GM21526 (cell line): ENCODE data around the gene ZNF536.

Experiments
- ATAC-seq: cut with Tn5 transposase; IDR thresholded peaks from one replicate; pipeline ENCODE4 v1.9.1; 2021; ENCODE audit warnings: moderate library complexity; ENCODE audit not compliant: unreplicated experiment, low FRiP score

ZNF536 gene

GRCh38 chr19:30361721-30362120 lies 10.5 kb upstream of the ZNF536 start:
- ATAC-seq = no peak

GRCh38 chr19:30362156-30362754 lies 9.9 kb upstream of the ZNF536 start:
- ATAC-seq = no peak

- no peak for ATAC-seq
Observed at GRCh38 chr19:30363073-30363472, 9.1 kb upstream of the ZNF536 start.

GRCh38 chr19:30364866-30365800 lies 7.1 kb upstream of the ZNF536 start:
- ATAC-seq = no peak

GRCh38 chr19:30366282-30366681 lies 5.9 kb upstream of the ZNF536 start:
- ATAC-seq = no peak

GRCh38 chr19:30367006-30367405 lies 5.2 kb upstream of the ZNF536 start:
- no peak for ATAC-seq

GRCh38 chr19:30367421-30367820 lies 4.8 kb upstream of the ZNF536 start:
- no peak for ATAC-seq

- no peak for ATAC-seq
Observed at GRCh38 chr19:30369833-30370232, 2.4 kb upstream of the ZNF536 start.

GRCh38 chr19:30371161-30371836 lies 885 bp upstream of the ZNF536 start:
- no peak for ATAC-seq

- ATAC-seq = no peak
Observed at GRCh38 chr19:30373593-30373992, 1.4 kb downstream of the ZNF536 start.

- no peak for ATAC-seq
Observed at GRCh38 chr19:30374539-30374864, 2.3 kb downstream of the ZNF536 start.

- no peak for ATAC-seq
Observed at GRCh38 chr19:30374865-30375552, 2.8 kb downstream of the ZNF536 start.

GRCh38 chr19:30375553-30376031 lies 3.4 kb downstream of the ZNF536 start:
- ATAC-seq = no peak

- ATAC-seq = no peak
Observed at GRCh38 chr19:30376272-30376671, 4.1 kb downstream of the ZNF536 start.

- ATAC-seq = no peak
Observed at GRCh38 chr19:30376826-30377425, 4.7 kb downstream of the ZNF536 start.

GRCh38 chr19:30378701-30379100 lies 6.5 kb downstream of the ZNF536 start:
- no peak for ATAC-seq

GRCh38 chr19:30379841-30380610 lies 7.8 kb downstream of the ZNF536 start:
- ATAC-seq = no peak

GRCh38 chr19:30381366-30381765 lies 9.2 kb downstream of the ZNF536 start:
- ATAC-seq = no peak

GRCh38 chr19:30385174-30385573 lies 13.0 kb downstream of the ZNF536 start:
- ATAC-seq = no peak

GRCh38 chr19:30385666-30386065 lies 13.5 kb downstream of the ZNF536 start:
- no peak for ATAC-seq
